Lung (tissue), 12 donors: Measurements from ENCODE around the gene REC8. TPM values are rescaled to one million over a fixed set of nuclear protein-coding genes. Genes with fewer than 3 reads are reported as not detected.

Source experiments
- ATAC-seq: fragments of 200-7000 bp; cut with Tn5 transposase; one replicate; pipeline ENCODE4 v1.9.1; 2020; ENCODE audit warnings: moderate number of reproducible peaks; ENCODE audit not compliant: insufficient read depth, low FRiP score
- DNase-seq, 3 donors: peaks; one replicate each; pipeline ENCODE4 v3.0.0-alpha.2; 2013 to 2017
- H3K27ac ChIP-seq, 2 donors: one replicate each; pipeline ENCODE4 v1.5.1; 2013; ENCODE audit warnings: mild to moderate bottlenecking in 2 of 2, moderate library complexity in 2 of 2, control low read depth in 1 of 2, inconsistent platforms in 1 of 2, low read depth in 1 of 2, low read length in 1 of 2
- H3K27me3 ChIP-seq, 3 donors: one replicate each; pipeline ENCODE4 v1.5.1; 2013; ENCODE audit warnings: low read length in 2 of 3; ENCODE audit not compliant: control insufficient read depth in 3 of 3, insufficient read depth in 3 of 3
- H3K36me3 ChIP-seq, 4 donors: one replicate each; pipeline ENCODE4 v1.5.1; 2013; ENCODE audit warnings: low read length in 4 of 4, mild to moderate bottlenecking in 1 of 4, moderate library complexity in 1 of 4; ENCODE audit not compliant: control insufficient read depth in 4 of 4, insufficient read depth in 4 of 4
- H3K4me1 ChIP-seq, 5 donors: one replicate each; pipeline ENCODE4 v1.5.1; 2013; ENCODE audit warnings: low read length in 5 of 5, mild to moderate bottlenecking in 2 of 5, moderate library complexity in 1 of 5; ENCODE audit not compliant: control insufficient read depth in 5 of 5, insufficient read depth in 5 of 5
- H3K4me3 ChIP-seq: one replicate; pipeline ENCODE4 v1.5.1; 2013; ENCODE audit warnings: mild to moderate bottlenecking, control low read depth, moderate library complexity
- H3K9ac ChIP-seq, 2 donors: one replicate each; pipeline ENCODE4 v1.5.1; 2013; ENCODE audit warnings: low read length in 2 of 2, control low read depth in 1 of 2; ENCODE audit not compliant: insufficient read depth in 1 of 2
- H3K9me3 ChIP-seq, 4 donors: one replicate each; pipeline ENCODE4 v1.5.1; 2013; ENCODE audit warnings: low read length in 3 of 4, mild to moderate bottlenecking in 1 of 4, moderate library complexity in 1 of 4; ENCODE audit not compliant: control insufficient read depth in 4 of 4, insufficient read depth in 3 of 4
- CTCF ChIP-seq: IDR thresholded peaks from 2 replicates; pipeline ENCODE4 v1.5.1; 2012; ENCODE audit warnings: mild to moderate bottlenecking; ENCODE audit errors: control extremely low read depth, extremely low read depth
- WGBS, 2 donors: extraction: QIAGEN DNeasy Blood & Tissue Kit; methylation state at CpG; one replicate each; pipeline ENCODE4 v1.1.7; 2013; 5-methylcytosine and 5-hydroxymethylcytosine counted together
- polyA plus RNA-seq, 2 donors: library from polyadenylated mRNA; stranded (reverse); fragments of 200-250 nt; gene quantifications; one replicate each; pipeline ENCODE4 v1.2.1, GENCODE V29; 2013
- total RNA-seq, 2 donors: library from RNA; depleted of rRNA in 1 of 2; stranded (reverse); fragments of >200 nt in 1 of 2; gene quantifications; one replicate each; pipeline ENCODE4 v1.2.1, GENCODE V29; 2014 to 2021
- donor health status: control.
- donor health status: control.
- donor health status: Bipolar disorder and iron deficiency.
- donor health status: healthy.
- donor health status: DM: yes; HTN: yes; CAD: no.

REC8 gene
- total and polyA plus RNA-seq, 4 donors, result 13.3 to 48.1 (median 29.5) TPM

DNA sequence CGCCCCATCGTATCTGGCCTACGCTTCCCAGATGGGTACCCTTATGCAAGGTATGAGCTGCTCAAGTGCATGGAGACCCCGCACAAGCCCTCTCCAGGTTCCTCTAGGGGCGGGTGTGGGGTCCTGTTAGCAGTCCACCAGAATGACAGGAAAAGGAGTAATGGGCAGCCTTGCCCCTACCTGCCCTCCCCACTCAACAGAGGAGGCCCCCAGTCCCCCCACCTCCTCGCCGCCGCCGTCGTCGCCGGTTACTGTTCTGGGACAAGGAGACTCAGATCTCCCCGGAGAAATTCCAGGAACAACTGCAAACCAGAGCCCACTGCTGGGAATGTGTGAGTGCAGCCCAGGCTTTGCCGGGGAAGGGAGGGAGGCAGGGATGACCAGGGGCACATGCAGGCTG is 6.0 kb downstream of the REC8 start:
- ATAC-seq, result no peak

DNA sequence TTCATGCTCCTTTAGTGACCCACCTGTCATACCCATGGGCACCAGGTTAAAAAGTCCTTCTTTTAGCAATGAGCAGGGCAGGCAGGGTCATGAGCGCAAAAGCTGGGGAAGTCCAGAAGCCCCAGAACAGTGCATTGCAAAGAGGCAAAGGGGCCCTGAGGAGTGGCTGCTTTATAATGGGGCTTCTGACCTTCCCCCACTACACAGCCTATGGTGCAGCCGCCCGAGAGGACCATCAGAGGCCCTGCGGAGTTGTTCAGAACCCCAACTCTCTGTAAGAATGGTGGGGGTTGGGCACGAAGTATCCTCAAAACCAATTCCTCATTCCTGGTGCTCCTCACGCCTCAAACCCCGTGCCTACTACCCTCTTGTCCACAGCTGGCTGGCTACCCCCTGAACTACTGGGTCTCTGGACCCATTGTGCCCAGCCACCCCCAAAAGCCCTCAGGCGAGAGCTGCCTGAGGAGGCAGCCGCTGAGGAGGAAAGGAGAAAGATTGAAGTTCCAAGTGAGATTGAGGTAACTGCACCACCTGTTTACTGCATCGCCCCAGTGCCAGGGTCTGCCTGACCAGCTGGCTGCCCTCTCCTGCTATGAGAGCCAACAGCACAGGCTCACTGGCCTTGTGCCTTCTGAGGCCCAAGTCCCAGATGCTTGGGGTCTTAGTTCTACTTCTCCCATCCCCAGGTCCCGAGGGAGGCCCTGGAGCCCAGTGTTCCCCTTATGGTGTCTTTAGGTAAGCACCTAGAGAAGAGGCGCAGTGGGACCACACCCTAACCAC is 6.7 kb downstream of the REC8 start:
- no peak for ATAC-seq
- Histone ChIP-seq H3K4me1 (no peaks in the 10 kb centered on the region), H3K4me3 (no peak overlapping the region), H3K9ac (no peak overlapping the region), H3K9me3 (no peaks in the 10 kb centered on the region), H3K36me3 (peaks cover 5 to 71% (median 9%) of the 10 kb centered on the region in 4 donors), H3K27me3 (no peaks in the 10 kb centered on the region), H3K27ac (no peak overlapping the region)
- no peak for DNase-seq
- 93% methylated on average over 12 of the region's 12 CpGs for WGBS, 2 donors
- no peak for TF ChIP-seq CTCF

More for the DNA sequence above, 6.0 kb downstream of the REC8 start:
- Histone ChIP-seq H3K9me3 (no peaks in the 10 kb centered on the region), H3K4me1 (peaks cover 0 to 2% (median 0%) of the 10 kb centered on the region in 5 donors), H3K36me3 (peaks cover 2 to 71% (median 7%) of the 10 kb centered on the region in 4 donors), H3K9ac (no peak overlapping the region), H3K27ac (no peak overlapping the region), H3K4me3 (no peak overlapping the region), H3K27me3 (no peaks in the 10 kb centered on the region)
- DNase-seq, result no peak
- WGBS, 2 donors, result 94 to 98% methylated on average over 14 of the region's 14 CpGs
- no peak for TF ChIP-seq CTCF

- Histone ChIP-seq H3K9me3 (no peaks in the 10 kb centered on the region), H3K36me3 (peaks cover 5 to 77% (median 13%) of the 10 kb centered on the region in 4 donors), H3K27ac (no peak overlapping the region), H3K4me1 (no peaks in the 10 kb centered on the region), H3K9ac (no peak overlapping the region), H3K4me3 (no peak overlapping the region), H3K27me3 (no peaks in the 10 kb centered on the region)
- WGBS, 2 donors, result 88 to 89% methylated on average over 14 of the region's 14 CpGs
- no peak for TF ChIP-seq CTCF
- DNase-seq (no peak), ATAC-seq (no peak)
These were observed 7.5 kb downstream of the REC8 start for GRCh38 chr14:24179294-24179960.
